Thoracic aorta (tissue), 2 donors: ENCODE data around the gene KRTAP12-1. TPM values are rescaled to one million over a fixed set of nuclear protein-coding genes. Genes with fewer than 3 reads are reported as not detected.

Source experiments
- ATAC-seq: fragments of 150-250 bp; one replicate; pipeline ENCODE4 v1.8.0; 2017; ENCODE audit warnings: low read depth; ENCODE audit not compliant: insufficient number of reproducible peaks, low FRiP score
- DNase-seq: peaks from one replicate; pipeline ENCODE4 v3.0.0-alpha.2; 2020; ENCODE audit warnings: low spot score
- H3K27ac ChIP-seq, 2 donors: fragments of 200-600 bp; sonication (generic); 1 replicate in 1 of 2; 2 replicates in 1 of 2; pipeline ENCODE4 v1.5.1; 2016; ENCODE audit warnings: mild to moderate bottlenecking in 2 of 2, moderate library complexity in 2 of 2
- H3K27me3 ChIP-seq: fragments of 200-600 bp; sonication (generic); replicated peaks from 2 replicates; pipeline ENCODE4 v1.6.0; 2016; ENCODE audit warnings: mild to moderate bottlenecking; ENCODE audit not compliant: insufficient read depth
- H3K36me3 ChIP-seq: fragments of 200-600 bp; sonication (generic); one replicate; pipeline ENCODE4 v1.5.1; 2016
- H3K4me1 ChIP-seq, 2 donors: fragments of 200-600 bp; sonication (generic); 1 replicate in 1 of 2; 2 replicates in 1 of 2; pipeline versions ENCODE4 v1.5.1 to v1.6.0; 2016; ENCODE audit warnings: low read depth in 2 of 2, mild to moderate bottlenecking in 1 of 2; ENCODE audit not compliant: control insufficient read depth in 1 of 2
- H3K4me3 ChIP-seq: fragments of 200-600 bp; sonication (generic); 2 replicates; pipeline ENCODE4 v1.5.1; 2016; ENCODE audit warnings: mild to moderate bottlenecking
- H3K9me3 ChIP-seq: fragments of 200-600 bp; sonication (generic); 2 replicates; pipeline ENCODE4 v1.5.1; 2016
- total RNA-seq, 2 donors: library from RNA; depleted of rRNA; stranded (reverse); fragments of >200 nt; gene quantifications; one replicate each; pipeline versions ENCODE4 v1.1.0 to v1.2.3, GENCODE V29; 2016
- TF ChIP-seq, protein P1 (sequence below): fragments of 200-600 bp; sonication (generic); IDR thresholded peaks from one replicate; pipeline ENCODE4 v1.5.1; 2019; ENCODE audit warnings: antibody characterized with exemption

The KRTAP12-1 gene
- total RNA-seq, 2 donors from 2014 or later, result not detected

DNA sequence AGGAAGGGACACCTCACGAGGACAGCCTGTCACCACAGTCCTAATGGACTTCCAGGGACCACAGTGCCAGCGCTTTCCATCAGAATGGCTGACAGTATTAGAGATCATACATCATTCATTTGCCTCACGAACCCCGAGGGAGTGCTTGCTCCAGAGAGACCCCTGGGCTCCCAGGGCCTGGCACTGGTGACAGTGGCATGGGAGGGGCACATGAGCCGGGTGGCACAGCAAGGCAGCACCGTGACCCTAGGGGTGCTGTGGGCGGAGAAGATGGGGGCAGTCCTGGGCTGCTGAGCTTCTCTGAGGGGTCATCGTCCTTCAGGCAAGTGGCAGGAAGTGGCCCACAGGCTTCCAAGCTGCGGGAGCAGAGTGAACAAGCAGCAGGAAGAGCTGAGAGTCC lies 45.8 kb upstream of the KRTAP12-1 start:
- H3K36me3 ChIP-seq, result no peaks in the 10 kb centered on the region
- ATAC-seq (no peak), DNase-seq (no peak)
- H3K27ac ChIP-seq, result no peak overlapping the region
- no peaks in the 10 kb centered on the region for H3K4me1 ChIP-seq
- TF ChIP-seq, protein P1, sequence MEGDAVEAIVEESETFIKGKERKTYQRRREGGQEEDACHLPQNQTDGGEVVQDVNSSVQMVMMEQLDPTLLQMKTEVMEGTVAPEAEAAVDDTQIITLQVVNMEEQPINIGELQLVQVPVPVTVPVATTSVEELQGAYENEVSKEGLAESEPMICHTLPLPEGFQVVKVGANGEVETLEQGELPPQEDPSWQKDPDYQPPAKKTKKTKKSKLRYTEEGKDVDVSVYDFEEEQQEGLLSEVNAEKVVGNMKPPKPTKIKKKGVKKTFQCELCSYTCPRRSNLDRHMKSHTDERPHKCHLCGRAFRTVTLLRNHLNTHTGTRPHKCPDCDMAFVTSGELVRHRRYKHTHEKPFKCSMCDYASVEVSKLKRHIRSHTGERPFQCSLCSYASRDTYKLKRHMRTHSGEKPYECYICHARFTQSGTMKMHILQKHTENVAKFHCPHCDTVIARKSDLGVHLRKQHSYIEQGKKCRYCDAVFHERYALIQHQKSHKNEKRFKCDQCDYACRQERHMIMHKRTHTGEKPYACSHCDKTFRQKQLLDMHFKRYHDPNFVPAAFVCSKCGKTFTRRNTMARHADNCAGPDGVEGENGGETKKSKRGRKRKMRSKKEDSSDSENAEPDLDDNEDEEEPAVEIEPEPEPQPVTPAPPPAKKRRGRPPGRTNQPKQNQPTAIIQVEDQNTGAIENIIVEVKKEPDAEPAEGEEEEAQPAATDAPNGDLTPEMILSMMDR, result no peak
- H3K4me3 ChIP-seq, result no peak overlapping the region
- no peaks in the 10 kb centered on the region for H3K9me3 ChIP-seq
- H3K27me3 ChIP-seq, result no peaks in the 10 kb centered on the region

DNA sequence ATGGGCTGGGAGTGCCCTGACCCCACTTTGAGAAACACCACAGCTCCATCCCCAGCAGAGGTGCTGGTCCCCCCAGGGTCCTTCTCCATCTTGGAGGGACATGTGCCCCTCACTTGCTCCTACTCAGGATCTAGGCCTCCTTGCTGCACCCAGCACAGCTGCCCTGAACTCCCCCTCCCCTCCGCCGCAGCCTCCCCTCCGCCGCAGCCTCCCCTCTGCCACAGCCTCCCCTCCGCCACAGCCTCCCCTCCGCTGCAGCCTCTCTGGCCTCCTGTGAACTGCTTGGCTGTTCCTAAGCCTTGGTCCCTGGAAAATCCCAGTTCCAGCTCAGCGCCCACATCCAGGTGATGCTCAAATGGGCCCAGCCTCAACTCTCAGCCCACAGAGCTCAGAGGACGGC lies 45.4 kb upstream of the KRTAP12-1 start:
- no peaks in the 10 kb centered on the region for H3K9me3 ChIP-seq
- DNase-seq (no peak), ATAC-seq (no peak)
- TF ChIP-seq, protein P1, result no peak
- no peak overlapping the region for H3K27ac ChIP-seq
- H3K36me3 ChIP-seq, result no peaks in the 10 kb centered on the region
- no peaks in the 10 kb centered on the region for H3K4me1 ChIP-seq
- no peak overlapping the region for H3K4me3 ChIP-seq
- H3K27me3 ChIP-seq, result no peaks in the 10 kb centered on the region

DNA sequence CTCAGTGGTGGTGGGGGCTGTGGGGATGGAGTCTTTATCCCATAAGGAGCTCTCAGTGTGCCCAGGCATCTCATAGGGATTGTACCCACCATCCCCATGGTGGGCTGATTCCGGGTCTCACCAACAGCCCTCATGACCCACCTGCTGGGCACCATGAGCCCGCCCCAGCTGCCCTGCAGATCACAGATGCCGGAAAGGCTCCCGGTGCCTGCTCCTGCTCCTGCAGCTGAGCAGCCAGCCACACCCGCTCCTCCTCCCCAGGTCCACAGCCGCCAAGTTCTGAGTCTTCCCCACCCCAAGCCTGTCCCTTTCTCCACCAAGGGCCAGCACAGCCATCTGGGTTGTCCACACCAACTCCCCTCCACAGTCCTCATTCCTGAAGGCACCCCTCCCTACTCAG lies 44.9 kb upstream of the KRTAP12-1 start:
- Histone ChIP-seq H3K27me3 (no peaks in the 10 kb centered on the region), H3K4me3 (no peak overlapping the region), H3K36me3 (no peaks in the 10 kb centered on the region), H3K27ac (no peak overlapping the region), H3K4me1 (no peaks in the 10 kb centered on the region), H3K9me3 (no peaks in the 10 kb centered on the region)
- ATAC-seq (no peak), DNase-seq (no peak)
- TF ChIP-seq, protein P1, result no peak

DNA sequence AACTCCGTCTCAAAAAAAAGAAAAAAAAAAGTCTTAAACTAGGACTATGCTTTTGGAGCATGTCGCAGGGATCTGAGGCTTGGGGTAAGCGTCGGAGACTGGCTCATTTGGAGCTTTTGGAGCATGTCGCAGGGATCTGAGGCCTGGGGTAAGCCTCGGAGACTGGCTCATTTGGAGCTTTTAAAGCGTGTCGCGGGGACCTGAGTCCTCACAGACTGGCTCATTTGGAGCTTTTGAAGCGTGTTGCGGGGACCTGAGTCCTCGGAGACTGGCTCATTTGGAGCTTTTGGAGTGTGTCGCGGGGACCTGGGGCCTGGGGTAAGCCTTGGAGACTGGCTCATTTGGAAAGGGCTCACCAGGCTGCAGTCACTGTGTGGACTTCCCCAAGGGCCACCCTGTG lies 43.0 kb upstream of the KRTAP12-1 start:
- no peaks in the 10 kb centered on the region for H3K27me3 ChIP-seq
- DNase-seq, result no peak
- ATAC-seq, result no peak
- H3K36me3 ChIP-seq, result no peaks in the 10 kb centered on the region
- H3K4me3 ChIP-seq, result no peak overlapping the region
- H3K27ac ChIP-seq, result no peak overlapping the region
- no peaks in the 10 kb centered on the region for H3K9me3 ChIP-seq
- no peaks in the 10 kb centered on the region for H3K4me1 ChIP-seq
- TF ChIP-seq, protein P1, result no peak

DNA sequence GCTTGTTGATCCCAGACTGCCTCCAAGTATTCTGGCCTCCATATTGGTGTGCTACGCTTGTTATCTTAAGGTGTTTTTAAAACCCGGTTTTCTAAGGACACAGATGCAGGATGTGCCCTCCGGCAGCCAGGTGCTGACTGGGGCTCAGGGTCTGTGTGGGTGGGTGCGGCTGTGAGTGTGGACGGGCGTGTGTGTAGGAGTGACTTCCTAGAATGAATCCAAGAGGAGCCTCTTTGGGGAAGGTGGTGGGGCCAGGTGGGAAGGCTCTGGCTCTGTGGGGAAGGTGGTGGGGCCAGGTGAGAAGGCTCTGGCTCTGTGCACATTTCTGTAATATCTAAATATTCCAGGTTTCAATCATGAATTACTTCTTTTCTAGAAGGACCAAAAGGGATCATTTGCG lies 42.2 kb upstream of the KRTAP12-1 start:
- no peaks in the 10 kb centered on the region for H3K4me1 ChIP-seq
- no peaks in the 10 kb centered on the region for H3K36me3 ChIP-seq
- DNase-seq, result no peak
- no peak overlapping the region for H3K27ac ChIP-seq
- TF ChIP-seq, protein P1, result no peak
- ATAC-seq, result no peak
- H3K4me3 ChIP-seq, result no peak overlapping the region
- H3K27me3 ChIP-seq, result no peaks in the 10 kb centered on the region
- no peaks in the 10 kb centered on the region for H3K9me3 ChIP-seq
